ENCODE measurements around the gene RLN3.
A peak's percentile ranks its signal among the peaks of the same experiment; 100 is the strongest.
"Not testable (repeated sequence)": the region's sequence is repeated elsewhere in the genome, so short reads cannot be mapped to it uniquely, and the experiment has no call there.

RLN3 gene

DNA sequence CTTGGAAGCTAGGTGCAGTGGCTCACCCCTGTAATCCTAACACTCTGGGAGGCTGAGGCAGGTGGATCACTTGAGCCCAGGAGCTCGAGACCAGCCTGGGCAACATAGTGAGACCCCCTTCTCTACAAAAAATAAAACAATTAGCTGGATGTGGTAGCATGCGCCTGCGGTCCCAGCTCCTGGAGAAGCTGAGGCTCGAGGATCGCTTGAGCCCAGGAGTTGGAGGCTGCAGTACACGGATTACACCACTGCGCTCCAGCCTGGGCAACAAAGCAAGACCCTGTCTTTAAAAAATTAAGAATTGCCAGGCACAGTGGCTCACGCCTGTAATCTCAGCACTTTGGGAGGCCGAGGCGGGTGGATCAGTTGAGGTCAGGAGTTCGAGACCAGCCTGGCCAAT is 23.0 kb downstream of the RLN3 start:
- H3K27me3 Mint-ChIP-seq, DNase-seq, H3K4me3 Mint-ChIP-seq, H3K9me3 Mint-ChIP-seq, H3K27ac Mint-ChIP-seq: not testable (repeated sequence)
- Mint-ChIP-seq H3K36me3 (ENCODE audit: low read depth) (peaks cover 70% of the 10 kb centered on the region), H3K4me1 (ENCODE audit: low read depth) (peaks cover 11% of the 10 kb centered on the region)

DNA sequence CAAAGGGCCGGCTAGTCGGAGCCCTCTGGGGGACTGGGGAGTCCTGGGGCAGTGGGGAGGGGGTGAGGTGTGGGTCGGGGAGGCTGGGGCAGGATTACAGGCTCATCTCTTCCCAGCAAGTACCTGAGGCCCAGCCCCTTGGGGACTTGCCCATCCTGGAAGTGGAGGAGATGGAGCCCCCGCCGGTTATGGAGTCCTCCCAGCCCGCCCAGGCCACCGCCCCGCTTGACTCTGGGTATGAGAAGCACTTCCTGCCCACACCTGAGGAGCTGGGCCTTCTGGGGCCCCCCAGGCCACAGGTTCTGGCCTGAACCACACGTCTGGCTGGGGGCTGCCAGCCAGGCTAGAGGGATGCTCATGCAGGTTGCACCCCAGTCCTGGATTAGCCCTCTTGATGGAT is 24.0 kb downstream of the RLN3 start:
- peaks cover 61% of the 10 kb centered on the region for H3K36me3 Mint-ChIP-seq (ENCODE audit: low read depth)
- no peaks in the 10 kb centered on the region for H3K9me3 Mint-ChIP-seq
- no peaks in the 10 kb centered on the region for H3K27me3 Mint-ChIP-seq
- DNase-seq: no peak
- no peak overlapping the region for H3K4me3 Mint-ChIP-seq
- H3K4me1 Mint-ChIP-seq (ENCODE audit: low read depth): peaks cover 7% of the 10 kb centered on the region
- no peak overlapping the region for H3K27ac Mint-ChIP-seq

- no peaks in the 10 kb centered on the region for H3K9me3 Mint-ChIP-seq
- DNase-seq: no peak
- no peak overlapping the region for H3K27ac Mint-ChIP-seq
- H3K4me3 Mint-ChIP-seq: no peak overlapping the region
- peaks cover 56% of the 10 kb centered on the region for H3K36me3 Mint-ChIP-seq (ENCODE audit: low read depth)
- H3K4me1 Mint-ChIP-seq (ENCODE audit: low read depth): peaks cover 8% of the 10 kb centered on the region
- no peaks in the 10 kb centered on the region for H3K27me3 Mint-ChIP-seq
These were observed 24.5 kb downstream of the RLN3 start for GRCh38 chr19:14052470-14052869.

DNA sequence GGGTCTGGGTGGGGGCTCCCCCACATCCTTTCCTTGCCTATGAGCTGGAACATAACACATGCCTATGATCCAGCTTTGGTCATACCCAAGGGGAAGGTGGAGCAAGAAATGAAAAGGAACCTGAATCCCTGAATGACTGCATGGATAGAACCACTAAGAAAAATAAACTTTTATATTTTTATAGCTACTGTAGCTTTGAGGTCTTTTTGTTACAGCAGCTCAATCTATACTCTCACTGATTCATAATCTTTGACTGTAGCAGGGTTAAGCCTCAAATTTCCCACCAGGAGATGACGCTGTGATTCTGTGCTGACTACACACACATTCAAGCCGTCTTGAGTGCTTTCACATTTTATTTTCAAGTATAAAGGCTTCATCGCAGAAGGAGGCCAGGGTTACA is 25.1 kb downstream of the RLN3 start:
- peaks cover 50% of the 10 kb centered on the region for H3K36me3 Mint-ChIP-seq (ENCODE audit: low read depth)
- H3K4me1 Mint-ChIP-seq (ENCODE audit: low read depth): peaks cover 12% of the 10 kb centered on the region
- no peak overlapping the region for H3K27ac Mint-ChIP-seq
- no peaks in the 10 kb centered on the region for H3K9me3 Mint-ChIP-seq
- no peak for DNase-seq
- H3K4me3 Mint-ChIP-seq: no peak overlapping the region
- peaks cover 5% of the 10 kb centered on the region for H3K27me3 Mint-ChIP-seq

- peaks cover 10% of the 10 kb centered on the region for H3K27me3 Mint-ChIP-seq
- H3K4me1 Mint-ChIP-seq (ENCODE audit: low read depth): peaks cover 12% of the 10 kb centered on the region
- no peak overlapping the region for H3K27ac Mint-ChIP-seq
- no peaks in the 10 kb centered on the region for H3K9me3 Mint-ChIP-seq
- no peak overlapping the region for H3K4me3 Mint-ChIP-seq
- H3K36me3 Mint-ChIP-seq (ENCODE audit: low read depth): peaks cover 45% of the 10 kb centered on the region
- DNase-seq: no peak
These were observed 25.6 kb downstream of the RLN3 start for GRCh38 chr19:14053500-14053899.

DNA sequence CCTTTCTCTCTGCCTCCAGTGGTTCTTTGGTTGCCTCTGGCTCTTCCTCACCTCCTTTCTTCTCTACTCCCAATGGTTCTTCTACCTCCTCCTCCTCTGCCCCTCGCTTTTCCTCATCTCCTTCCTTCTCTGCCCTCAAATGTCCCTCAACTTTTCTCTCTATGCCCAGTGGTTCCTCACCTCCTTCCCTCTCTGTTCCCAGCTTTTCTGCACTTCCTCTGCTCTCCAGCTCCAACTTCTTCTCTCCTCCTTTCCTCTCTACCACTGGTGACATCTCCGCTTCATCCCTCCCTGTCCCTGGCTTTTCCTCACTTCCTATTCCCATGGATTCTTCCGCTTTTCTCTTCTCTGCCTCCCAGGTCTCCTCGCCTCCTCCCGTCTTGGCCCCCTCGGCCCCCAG is 26.2 kb downstream of the RLN3 start:
- no peaks in the 10 kb centered on the region for H3K9me3 Mint-ChIP-seq
- H3K4me1 Mint-ChIP-seq (ENCODE audit: low read depth): peaks cover 16% of the 10 kb centered on the region
- peak overlapping the region; percentile 59 for H3K27ac Mint-ChIP-seq
- peaks cover 39% of the 10 kb centered on the region for H3K36me3 Mint-ChIP-seq (ENCODE audit: low read depth)
- H3K4me3 Mint-ChIP-seq: no peak overlapping the region
- no peak for DNase-seq
- H3K27me3 Mint-ChIP-seq: peaks cover 16% of the 10 kb centered on the region

- Mint-ChIP-seq H3K4me3 (no peak overlapping the region), H3K36me3 (ENCODE audit: low read depth) (peaks cover 36% of the 10 kb centered on the region), H3K9me3 (no peaks in the 10 kb centered on the region), H3K27me3 (peaks cover 21% of the 10 kb centered on the region), H3K27ac (no peak overlapping the region), H3K4me1 (ENCODE audit: low read depth) (peaks cover 17% of the 10 kb centered on the region)
- no peak for DNase-seq
These were observed 26.8 kb downstream of the RLN3 start for GRCh38 chr19:14054721-14055120.

DNA sequence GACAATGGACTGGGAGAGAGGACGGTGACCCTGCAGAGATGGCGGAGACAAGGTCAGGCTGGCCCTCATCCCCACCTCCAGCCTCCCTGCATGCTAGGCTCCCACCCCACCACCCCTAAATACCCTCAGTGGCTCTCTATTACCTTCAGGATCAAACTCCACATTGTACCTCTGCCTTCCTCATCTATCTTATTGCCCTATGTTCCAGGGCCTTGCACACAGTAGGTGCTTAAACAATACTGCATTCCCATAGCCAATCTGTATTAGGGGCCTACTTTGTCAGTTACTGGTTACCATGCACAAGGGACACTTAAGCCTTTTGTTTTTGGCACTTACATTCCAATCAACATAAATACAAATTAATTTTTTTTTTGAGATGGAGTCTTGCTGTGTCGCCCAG is 27.4 kb downstream of the RLN3 start:
- H3K4me3 Mint-ChIP-seq: no peak overlapping the region
- peaks cover 29% of the 10 kb centered on the region for H3K36me3 Mint-ChIP-seq (ENCODE audit: low read depth)
- H3K9me3 Mint-ChIP-seq: no peaks in the 10 kb centered on the region
- no peak overlapping the region for H3K27ac Mint-ChIP-seq
- H3K4me1 Mint-ChIP-seq (ENCODE audit: low read depth): peaks cover 17% of the 10 kb centered on the region
- H3K27me3 Mint-ChIP-seq: peaks cover 26% of the 10 kb centered on the region
- no peak for DNase-seq

DNA sequence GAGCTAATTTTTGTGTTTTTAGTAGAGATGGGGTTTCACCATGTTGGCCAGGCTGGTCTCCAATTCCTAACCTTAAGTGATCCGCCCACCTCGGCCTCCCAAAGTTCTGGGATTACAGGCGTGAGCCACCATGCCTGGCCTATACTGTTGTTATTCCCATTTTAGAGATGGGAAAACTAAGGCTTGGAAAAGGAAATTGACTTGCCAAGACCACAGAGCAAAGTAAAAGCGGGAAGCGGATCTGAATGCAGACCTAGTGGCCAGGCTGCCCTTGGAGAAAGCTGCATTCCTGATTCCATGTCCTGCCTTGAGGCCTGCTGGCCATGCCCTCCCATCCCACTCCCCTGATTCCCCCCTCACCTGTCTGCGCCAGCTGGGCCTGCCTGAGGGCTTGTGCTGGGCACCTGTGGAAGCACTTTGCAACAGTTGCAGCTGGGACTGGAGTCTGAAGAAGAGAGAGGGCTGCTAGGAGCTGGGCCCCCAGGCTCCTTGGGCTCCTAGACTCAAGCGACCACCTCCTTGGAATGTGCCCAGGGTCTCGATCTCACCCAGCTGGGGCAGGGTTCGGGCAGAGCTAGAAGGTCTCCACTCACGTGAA is 28.2 kb downstream of the RLN3 start:
- Mint-ChIP-seq H3K27me3 (peaks cover 34% of the 10 kb centered on the region), H3K4me1 (ENCODE audit: low read depth) (peaks cover 17% of the 10 kb centered on the region), H3K9me3 (no peaks in the 10 kb centered on the region), H3K27ac (no peak overlapping the region), H3K4me3 (no peak overlapping the region), H3K36me3 (ENCODE audit: low read depth) (peaks cover 21% of the 10 kb centered on the region)
- no peak for DNase-seq

DNA sequence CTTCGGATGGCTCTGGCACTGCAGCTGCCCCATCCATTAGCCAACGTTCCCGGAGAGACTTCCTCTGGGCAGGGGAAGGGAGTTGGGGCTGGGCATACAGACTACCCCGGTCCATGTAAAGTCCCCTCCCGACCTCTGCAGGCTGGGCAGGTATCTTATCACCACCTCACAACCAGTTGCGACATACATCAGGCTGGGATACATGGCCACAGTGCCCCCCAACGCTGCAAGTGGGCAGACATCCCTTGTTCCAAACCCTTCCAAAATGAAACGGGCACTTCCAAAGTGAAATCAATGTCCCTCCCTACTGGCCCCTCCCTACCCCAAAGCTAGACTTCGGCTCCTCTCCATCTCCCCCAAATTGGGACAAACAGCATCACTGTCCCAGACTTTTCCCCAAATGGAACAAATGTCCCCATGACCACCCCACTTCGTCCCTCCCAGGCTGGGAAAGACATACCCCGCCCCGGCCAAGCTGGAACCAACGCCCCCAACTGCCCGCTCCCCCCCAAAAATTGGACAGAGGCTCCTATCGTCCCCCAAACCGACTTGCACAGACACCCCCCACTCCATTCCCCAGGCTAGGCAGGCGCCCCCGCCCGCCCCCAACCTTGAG is 28.9 kb downstream of the RLN3 start:
- no peaks in the 10 kb centered on the region for H3K9me3 Mint-ChIP-seq
- H3K4me3 Mint-ChIP-seq: peak overlapping the region; percentile 25
- peaks cover 17% of the 10 kb centered on the region for H3K4me1 Mint-ChIP-seq (ENCODE audit: low read depth)
- no peak for DNase-seq
- H3K36me3 Mint-ChIP-seq (ENCODE audit: low read depth): peaks cover 16% of the 10 kb centered on the region
- H3K27me3 Mint-ChIP-seq: peaks cover 36% of the 10 kb centered on the region
- H3K27ac Mint-ChIP-seq: no peak overlapping the region

- H3K27me3 Mint-ChIP-seq: peaks cover 36% of the 10 kb centered on the region
- H3K9me3 Mint-ChIP-seq: no peaks in the 10 kb centered on the region
- H3K4me3 Mint-ChIP-seq: peak overlapping the region; percentile 64
- DNase-seq: no peak
- H3K27ac Mint-ChIP-seq: no peak overlapping the region
- peaks cover under 1% of the 10 kb centered on the region for H3K36me3 Mint-ChIP-seq (ENCODE audit: low read depth)
- H3K4me1 Mint-ChIP-seq (ENCODE audit: low read depth): peaks cover 17% of the 10 kb centered on the region
These were observed 30.5 kb downstream of the RLN3 start for GRCh38 chr19:14058182-14059092.

- Mint-ChIP-seq H3K27ac (no peak overlapping the region), H3K4me3 (peak overlapping the region; percentile 15), H3K4me1 (ENCODE audit: low read depth) (peaks cover 17% of the 10 kb centered on the region), H3K27me3 (peaks cover 36% of the 10 kb centered on the region), H3K36me3 (ENCODE audit: low read depth) (no peaks in the 10 kb centered on the region), H3K9me3 (no peaks in the 10 kb centered on the region)
- peak; percentile 67 for DNase-seq
These were observed 31.1 kb downstream of the RLN3 start for GRCh38 chr19:14059093-14059480.

GRCh38 chr19:14059652-14060155 is 31.8 kb downstream of the RLN3 start:
- no peaks in the 10 kb centered on the region for H3K36me3 Mint-ChIP-seq (ENCODE audit: low read depth)
- DNase-seq: no peak
- H3K9me3 Mint-ChIP-seq: no peaks in the 10 kb centered on the region
- H3K4me3 Mint-ChIP-seq: no peak overlapping the region
- peaks cover 17% of the 10 kb centered on the region for H3K4me1 Mint-ChIP-seq (ENCODE audit: low read depth)
- peaks cover 36% of the 10 kb centered on the region for H3K27me3 Mint-ChIP-seq
- H3K27ac Mint-ChIP-seq: no peak overlapping the region

GRCh38 chr19:14061081-14061749 is 33.3 kb downstream of the RLN3 start:
- DNase-seq: no peak
- H3K27me3 Mint-ChIP-seq: peaks cover 36% of the 10 kb centered on the region
- no peak overlapping the region for H3K4me3 Mint-ChIP-seq
- no peak overlapping the region for H3K27ac Mint-ChIP-seq
- no peaks in the 10 kb centered on the region for H3K36me3 Mint-ChIP-seq (ENCODE audit: low read depth)
- H3K9me3 Mint-ChIP-seq: no peaks in the 10 kb centered on the region
- peaks cover 17% of the 10 kb centered on the region for H3K4me1 Mint-ChIP-seq (ENCODE audit: low read depth)
